Muscle layer of duodenum (tissue), 2 donors: ENCODE measurements around the gene BUB1B.
"Not testable (repeated sequence)": the region's sequence is repeated elsewhere in the genome, so short reads cannot be mapped to it uniquely, and the experiment has no call there.

Source experiments
- H3K27ac ChIP-seq: one replicate; pipeline ENCODE4 v1.7.0; 2013; ENCODE audit warnings: mild to moderate bottlenecking, low read length
- H3K27me3 ChIP-seq: one replicate; pipeline ENCODE4 v1.7.0; 2013; ENCODE audit warnings: low read depth, mild to moderate bottlenecking, control low read depth, low read length
- H3K36me3 ChIP-seq, 2 donors: one replicate each; pipeline ENCODE4 v1.7.0; 2013; ENCODE audit warnings: low read length in 2 of 2, control low read depth in 1 of 2, mild to moderate bottlenecking in 1 of 2; ENCODE audit not compliant: insufficient read depth in 2 of 2, control insufficient read depth in 1 of 2
- H3K4me1 ChIP-seq, 2 donors: one replicate each; pipeline ENCODE4 v1.7.0; 2013; ENCODE audit warnings: low read length in 2 of 2, mild to moderate bottlenecking in 2 of 2, control low read depth in 1 of 2, moderate library complexity in 1 of 2; ENCODE audit not compliant: insufficient read depth in 2 of 2, control insufficient read depth in 1 of 2
- H3K4me3 ChIP-seq, 2 donors: one replicate each; pipeline ENCODE4 v1.7.0; 2013; ENCODE audit warnings: low read length in 2 of 2, low read depth in 1 of 2, mild to moderate bottlenecking in 1 of 2
- H3K9me3 ChIP-seq, 2 donors: one replicate each; pipeline ENCODE4 v1.7.0; 2013; ENCODE audit warnings: low read length in 2 of 2, control low read depth in 1 of 2, mild to moderate bottlenecking in 1 of 2; ENCODE audit not compliant: control insufficient read depth in 1 of 2
- donor health status: healthy.

The BUB1B gene

GRCh38 chr15:40160689-40161688 is at the start of gene BUB1B:
Gene BUB1B (plus strand): TSS chr15:40161069. CDS start chr15:40161221, 152 bp downstream.
- peaks cover 4 to 14% of the 10 kb centered on the region in 2 donors for H3K4me1 ChIP-seq
- H3K36me3 ChIP-seq: no peaks in the 10 kb centered on the region
- H3K27me3 ChIP-seq: no peaks in the 10 kb centered on the region
- H3K4me3 ChIP-seq: peak within 1 kb of the TSS; percentile 83
- no peaks in the 10 kb centered on the region for H3K9me3 ChIP-seq
- H3K27ac ChIP-seq: peak within 1 kb of the TSS; percentile 1

GRCh38 chr15:40111888-40112287 is 49.0 kb upstream of the BUB1B start:
- no peak overlapping the region for H3K27ac ChIP-seq
- H3K9me3 ChIP-seq: no peaks in the 10 kb centered on the region
- peaks cover 13 to 19% of the 10 kb centered on the region in 2 donors for H3K4me1 ChIP-seq
- H3K36me3 ChIP-seq: no peaks in the 10 kb centered on the region
- H3K27me3 ChIP-seq: no peaks in the 10 kb centered on the region
- H3K4me3 ChIP-seq: no peak overlapping the region

DNA sequence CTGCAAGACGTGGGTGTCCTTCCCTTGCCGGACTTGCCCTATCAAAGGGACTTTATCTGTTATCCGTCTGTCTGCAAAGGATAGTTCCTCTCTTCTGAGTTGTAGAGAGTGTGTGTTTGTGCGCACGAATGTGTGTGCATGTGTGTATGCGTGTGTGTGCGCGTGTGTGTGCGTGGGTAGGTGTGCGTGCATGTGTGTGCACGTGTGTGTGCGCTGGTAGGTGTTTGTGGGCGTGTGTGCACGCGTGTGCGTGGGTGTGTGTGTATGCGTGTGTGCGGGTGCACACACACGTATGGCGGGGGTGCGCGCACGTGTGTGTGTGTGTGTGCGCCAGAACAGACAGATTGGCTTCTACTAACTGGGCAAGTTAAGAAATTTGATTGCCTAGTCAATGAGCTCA is 48.1 kb upstream of the BUB1B start:
- Histone ChIP-seq H3K27ac (no peak overlapping the region), H3K9me3 (no peaks in the 10 kb centered on the region), H3K27me3 (no peaks in the 10 kb centered on the region), H3K4me3 (no peak overlapping the region), H3K36me3 (no peaks in the 10 kb centered on the region), H3K4me1 (peaks cover 4 to 10% of the 10 kb centered on the region in 2 donors)

GRCh38 chr15:40114218-40114617 is 46.7 kb upstream of the BUB1B start:
- Histone ChIP-seq H3K4me3 (no peak overlapping the region), H3K27ac (no peak overlapping the region), H3K9me3 (no peaks in the 10 kb centered on the region), H3K36me3 (no peaks in the 10 kb centered on the region), H3K27me3 (no peaks in the 10 kb centered on the region), H3K4me1 (peaks cover 0 to 4% of the 10 kb centered on the region in 2 donors)

DNA sequence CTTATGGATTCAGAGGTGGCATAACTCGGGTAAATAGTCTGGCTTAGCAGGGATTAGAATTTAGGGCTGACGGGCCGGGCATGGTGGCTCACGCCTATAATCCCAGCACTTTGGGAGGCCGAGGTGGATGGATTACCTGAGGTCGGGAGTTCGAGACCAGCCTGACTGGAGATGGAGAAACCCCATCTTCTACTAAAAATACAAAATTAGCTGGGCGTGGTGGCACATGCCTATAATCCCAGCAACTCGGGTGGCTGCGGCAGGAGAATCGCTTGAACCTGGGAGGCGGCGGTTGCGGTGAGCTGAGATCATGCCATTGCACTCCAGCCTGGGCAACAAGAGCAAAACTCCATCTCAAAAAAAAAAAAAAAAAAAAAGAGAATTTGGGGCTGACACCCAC is 45.8 kb upstream of the BUB1B start:
- not testable (repeated sequence) for H3K27ac ChIP-seq

DNA sequence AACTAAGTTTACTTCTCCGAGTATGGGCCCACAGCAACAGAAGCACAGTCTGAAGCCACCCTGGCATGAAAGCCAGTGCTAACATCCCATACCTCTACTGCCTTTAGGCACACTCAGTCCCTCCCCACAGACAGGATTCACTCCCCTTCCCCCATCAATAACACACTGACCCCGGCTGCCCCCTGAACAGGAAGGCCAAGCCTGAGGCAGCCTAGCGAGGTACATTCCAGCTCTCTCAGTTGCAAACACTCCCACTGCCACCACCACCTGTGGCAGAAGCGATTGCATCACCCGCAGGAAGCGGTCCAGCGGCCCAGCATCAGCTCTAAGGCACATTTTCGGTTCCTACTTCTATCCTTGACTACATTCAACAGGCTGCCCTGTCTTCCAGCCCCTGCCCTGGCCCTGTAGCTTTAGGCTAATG is 45.2 kb upstream of the BUB1B start:
- Histone ChIP-seq H3K9me3 (no peaks in the 10 kb centered on the region), H3K36me3 (no peaks in the 10 kb centered on the region), H3K4me1 (no peaks in the 10 kb centered on the region), H3K27me3 (no peaks in the 10 kb centered on the region), H3K4me3 (no peak overlapping the region), H3K27ac (no peak overlapping the region)

More for the DNA sequence above, 45.8 kb upstream of the BUB1B start:
- H3K9me3 ChIP-seq, H3K4me1 ChIP-seq, H3K36me3 ChIP-seq, H3K27me3 ChIP-seq, H3K4me3 ChIP-seq: not testable (repeated sequence)

GRCh38 chr15:40118473-40118872 is 42.4 kb upstream of the BUB1B start:
- Histone ChIP-seq H3K4me3 (no peak overlapping the region), H3K4me1 (no peaks in the 10 kb centered on the region), H3K27ac (no peak overlapping the region), H3K36me3 (no peaks in the 10 kb centered on the region), H3K27me3 (no peaks in the 10 kb centered on the region), H3K9me3 (no peaks in the 10 kb centered on the region)

- Histone ChIP-seq H3K27me3 (no peaks in the 10 kb centered on the region), H3K36me3 (no peaks in the 10 kb centered on the region), H3K9me3 (no peaks in the 10 kb centered on the region), H3K4me1 (no peaks in the 10 kb centered on the region), H3K27ac (no peak overlapping the region), H3K4me3 (no peak overlapping the region)
Observed at GRCh38 chr15:40121911-40122638, 38.8 kb upstream of the BUB1B start.

DNA sequence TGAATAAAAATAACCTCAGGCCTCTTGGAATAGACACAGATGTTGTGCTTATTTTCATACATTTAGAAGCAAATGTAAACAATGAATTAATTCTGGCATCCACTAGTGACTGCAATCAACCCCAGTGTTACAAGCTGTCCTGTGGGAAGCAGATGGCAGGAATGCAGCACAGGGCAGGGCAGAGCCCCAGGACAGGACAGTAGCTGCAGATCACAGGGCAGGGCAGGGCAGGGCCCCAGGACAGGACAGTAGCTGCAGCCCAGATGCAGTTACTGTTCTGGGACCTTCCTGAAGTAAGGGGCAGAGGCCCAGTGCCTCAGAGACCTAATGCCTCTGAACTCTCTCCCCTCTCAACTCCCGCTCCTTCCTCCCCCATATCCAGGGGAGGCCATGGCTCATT is 37.9 kb upstream of the BUB1B start:
- not testable (repeated sequence) for H3K36me3 ChIP-seq, H3K27me3 ChIP-seq, H3K4me1 ChIP-seq, H3K27ac ChIP-seq, H3K4me3 ChIP-seq, H3K9me3 ChIP-seq

DNA sequence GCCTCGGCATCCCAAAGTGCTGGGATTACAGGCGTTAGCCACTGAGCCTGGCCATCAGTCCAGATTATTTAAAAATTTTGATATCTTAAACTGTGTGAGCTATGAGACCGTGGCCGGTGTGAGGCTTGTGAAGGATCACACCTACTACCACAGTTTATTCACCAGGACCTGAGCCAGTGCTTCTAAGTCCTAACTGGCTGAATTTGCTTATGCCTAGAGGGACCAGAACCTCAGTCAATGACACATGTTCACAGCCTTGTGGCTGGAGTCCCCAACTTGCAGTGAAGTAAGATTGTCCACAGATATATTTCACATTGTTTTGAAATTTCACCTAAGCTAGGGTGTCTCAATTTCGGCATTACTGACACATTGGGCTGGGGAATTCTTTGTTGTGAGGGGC is 37.0 kb upstream of the BUB1B start:
- not testable (repeated sequence) for H3K4me3 ChIP-seq, H3K27ac ChIP-seq, H3K9me3 ChIP-seq, H3K36me3 ChIP-seq, H3K4me1 ChIP-seq, H3K27me3 ChIP-seq

DNA sequence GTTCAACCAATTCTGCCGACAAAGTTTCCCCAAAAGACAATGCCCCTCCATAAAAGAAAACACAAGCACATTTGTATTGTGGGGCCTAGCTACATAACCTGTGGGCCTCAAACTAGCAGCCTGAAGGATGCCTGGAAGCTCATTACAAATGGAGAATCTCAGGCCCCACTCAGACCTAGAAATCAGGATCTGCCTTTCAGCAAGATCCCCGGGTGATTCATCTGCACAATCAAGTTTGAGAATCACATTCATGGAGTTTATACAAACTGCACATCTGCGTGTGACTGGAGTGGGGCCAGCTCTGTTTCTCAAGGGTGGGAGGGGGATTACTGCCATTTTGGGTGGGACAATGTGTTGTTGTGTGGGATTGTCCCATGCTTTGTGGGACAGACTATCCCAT is 36.5 kb upstream of the BUB1B start:
- not testable (repeated sequence) for H3K27me3 ChIP-seq, H3K4me3 ChIP-seq, H3K9me3 ChIP-seq, H3K4me1 ChIP-seq, H3K36me3 ChIP-seq, H3K27ac ChIP-seq
